AG09309 (cell line): Measurements from ENCODE around the gene MAFG.

ENCODE experiments used
- DNase-seq: peaks from one replicate; pipeline ENCODE4 v3.0.0-alpha.2; 2010; ENCODE audit warnings: low read depth
- H3K4me3 ChIP-seq: 2 replicates; pipeline ENCODE4 v1.5.1; 2011; ENCODE audit warnings: mild to moderate bottlenecking, low read depth, low read length, moderate library complexity; ENCODE audit not compliant: control insufficient read depth
- CTCF ChIP-seq: IDR thresholded peaks from 2 replicates; pipeline ENCODE4 v1.5.1; 2011; ENCODE audit warnings: mild to moderate bottlenecking, low read depth, low read length, inconsistent platforms; ENCODE audit not compliant: insufficient read depth, control insufficient read depth; ENCODE audit errors: missing control alignments

Gene MAFG

GRCh38 chr17:81952792-81953228 is 25.3 kb upstream of the MAFG start:
- TF ChIP-seq CTCF, result no peak
- no peak for DNase-seq
- H3K4me3 ChIP-seq, result no peak overlapping the region

DNA sequence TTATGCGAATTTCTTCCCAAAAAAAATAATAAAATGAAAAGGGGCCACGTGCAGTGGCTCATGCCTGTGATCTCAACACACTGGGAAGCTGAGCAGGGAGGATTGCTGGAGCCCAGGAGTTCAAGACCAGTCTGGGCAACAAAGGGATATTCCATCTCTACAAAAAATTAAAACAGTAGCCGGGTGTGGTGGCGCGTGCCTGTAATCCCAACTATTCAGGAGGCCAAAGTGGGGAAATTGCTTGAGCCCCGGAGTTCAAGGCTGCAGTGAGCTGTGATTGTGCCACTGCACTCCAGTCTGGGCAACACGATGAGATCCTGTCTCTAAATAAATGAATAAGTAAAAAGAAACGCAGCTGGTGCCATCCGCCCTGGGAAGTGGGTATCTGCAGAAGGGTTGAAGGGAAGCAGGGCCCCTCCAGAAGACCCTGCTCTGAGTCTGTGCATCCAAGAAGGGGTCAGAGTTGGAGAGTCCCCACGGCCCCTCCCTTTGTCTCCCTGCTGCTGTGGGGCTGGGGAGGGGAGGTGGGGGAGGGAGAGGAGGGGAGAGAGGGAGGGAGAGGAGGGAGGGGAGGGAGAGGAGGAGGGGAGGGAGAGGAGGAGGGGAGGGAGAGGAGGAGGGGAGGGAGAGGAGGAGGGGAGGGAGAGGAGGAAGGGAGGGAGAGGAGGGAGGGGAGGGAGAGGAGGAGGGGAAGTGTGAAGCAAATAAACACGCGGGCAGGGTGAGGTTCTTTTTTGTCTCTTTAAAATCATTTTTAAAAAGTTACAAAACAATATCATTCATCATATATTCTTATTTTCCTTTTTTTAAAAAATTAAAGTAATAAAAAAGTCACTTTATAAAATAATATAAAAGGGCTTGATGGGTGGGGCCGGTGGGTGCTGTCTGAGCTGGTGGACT is 24.5 kb upstream of the MAFG start:
- no peak for TF ChIP-seq CTCF
- H3K4me3 ChIP-seq, result no peak overlapping the region
- DNase-seq, result no peak

GRCh38 chr17:81950501-81950900 is 23.0 kb upstream of the MAFG start:
- no peak overlapping the region for H3K4me3 ChIP-seq
- no peak for TF ChIP-seq CTCF
- no peak for DNase-seq

GRCh38 chr17:81948635-81949378 is 21.3 kb upstream of the MAFG start:
- no peak for TF ChIP-seq CTCF
- no peak for DNase-seq

DNA sequence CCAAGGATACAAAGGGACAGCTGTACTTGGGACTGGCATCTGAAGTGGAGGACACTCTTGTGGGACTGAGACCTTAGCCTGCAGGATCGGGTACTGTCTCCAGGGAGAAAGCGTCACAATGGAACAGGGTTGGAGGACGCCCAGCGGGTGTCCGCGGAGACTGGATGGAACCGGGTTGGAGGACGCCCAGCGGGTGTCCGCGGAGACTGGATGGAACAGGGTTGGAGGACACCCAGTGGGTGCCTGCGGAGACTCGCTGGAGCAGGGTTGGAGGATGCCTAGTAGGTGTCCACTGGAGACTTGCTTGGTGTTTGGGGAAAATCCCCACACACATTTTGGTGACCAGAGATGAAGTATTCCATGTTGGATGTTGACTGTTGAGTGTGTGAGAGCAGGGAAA is 19.7 kb upstream of the MAFG start, which contains the start of gene MYADML2:
Gene MYADML2 (minus strand): TSS at position 45 of the 400 bp plus-strand sequence. CDS start 5,492 bp downstream, outside the sequence.
- DNase-seq, result no peak
- H3K4me3 ChIP-seq, result no peak within 1 kb of the TSS
- TF ChIP-seq CTCF, result no peak

More at GRCh38 chr17:81948635-81949378, 21.3 kb upstream of the MAFG start:
- H3K4me3 ChIP-seq, result no peak overlapping the region

- DNase-seq, result no peak
- TF ChIP-seq CTCF, result no peak
- H3K4me3 ChIP-seq, result no peak overlapping the region
Measured at GRCh38 chr17:81944858-81945257, 17.3 kb upstream of the MAFG start.
